Osteocyte (in vitro differentiated cells): ENCODE measurements around the gene FAM111B. TPM values are rescaled to one million over a fixed set of nuclear protein-coding genes. Genes with fewer than 3 reads are reported as not detected.
"Not testable (repeated sequence)": the region's sequence is repeated elsewhere in the genome, so short reads cannot be mapped to it uniquely, and the experiment has no call there.

Source experiments
- DNase-seq: peaks from one replicate; pipeline ENCODE4 v3.0.0; 2021; ENCODE audit warnings: mixed read lengths; ENCODE audit not compliant: unreplicated experiment; ENCODE audit errors: extremely low spot score
- H3K27ac Mint-ChIP-seq: one replicate; pipeline ENCODE4 v1.8.0; 2021; ENCODE audit warnings: mild to moderate bottlenecking, mixed read lengths; ENCODE audit not compliant: unreplicated experiment
- H3K27me3 Mint-ChIP-seq: one replicate; pipeline ENCODE4 v1.8.0; 2021; ENCODE audit warnings: mixed read lengths; ENCODE audit not compliant: unreplicated experiment
- H3K36me3 Mint-ChIP-seq: one replicate; pipeline ENCODE4 v1.8.0; 2021; ENCODE audit warnings: mixed read lengths; ENCODE audit not compliant: unreplicated experiment
- H3K4me1 Mint-ChIP-seq: one replicate; pipeline ENCODE4 v1.8.0; 2021; ENCODE audit warnings: mixed read lengths; ENCODE audit not compliant: unreplicated experiment
- H3K4me3 Mint-ChIP-seq: one replicate; pipeline ENCODE4 v1.8.0; 2021; ENCODE audit warnings: mild to moderate bottlenecking, moderate library complexity, mixed read lengths; ENCODE audit not compliant: unreplicated experiment
- H3K9me3 Mint-ChIP-seq: one replicate; pipeline ENCODE4 v1.8.0; 2021; ENCODE audit warnings: mixed read lengths; ENCODE audit not compliant: unreplicated experiment
- total RNA-seq: library from RNA; stranded (reverse); gene quantifications from 2 replicates; pipeline ENCODE4 v1.2.1, GENCODE V29; 2021
- TF ChIP-seq, protein P1 (sequence below): fragments of 200-600 bp; sonication (generic); IDR thresholded peaks from 2 replicates; pipeline ENCODE4 v1.5.0; 2021; ENCODE audit warnings: antibody characterized with exemption, mild to moderate bottlenecking, moderate library complexity

Gene FAM111B
- total RNA-seq, 1 donor from 2014 or later = 2.7 TPM

DNA sequence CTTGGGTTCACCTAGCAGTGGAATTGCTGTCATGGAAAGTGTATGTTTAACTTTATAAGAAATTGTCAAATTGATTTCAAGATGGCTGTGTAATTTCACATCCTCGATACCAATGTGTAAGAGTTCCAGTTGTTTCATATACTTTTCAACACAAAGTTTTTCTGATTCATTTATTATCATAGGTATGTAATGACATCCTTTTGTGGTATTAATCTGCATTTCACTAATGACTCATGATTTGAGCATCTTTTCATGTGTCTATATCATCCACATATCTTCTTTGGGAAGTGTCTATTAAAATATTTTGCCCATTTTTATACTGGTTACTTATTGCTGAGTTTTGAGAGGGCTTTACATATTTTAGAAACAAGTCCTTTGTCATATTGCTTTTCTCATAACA, 38.0 kb upstream of the FAM111B start:
- no peak for DNase-seq
- Mint-ChIP-seq H3K36me3 (no peaks in the 10 kb centered on the region), H3K27me3 (peaks cover 51% of the 10 kb centered on the region)

DNA sequence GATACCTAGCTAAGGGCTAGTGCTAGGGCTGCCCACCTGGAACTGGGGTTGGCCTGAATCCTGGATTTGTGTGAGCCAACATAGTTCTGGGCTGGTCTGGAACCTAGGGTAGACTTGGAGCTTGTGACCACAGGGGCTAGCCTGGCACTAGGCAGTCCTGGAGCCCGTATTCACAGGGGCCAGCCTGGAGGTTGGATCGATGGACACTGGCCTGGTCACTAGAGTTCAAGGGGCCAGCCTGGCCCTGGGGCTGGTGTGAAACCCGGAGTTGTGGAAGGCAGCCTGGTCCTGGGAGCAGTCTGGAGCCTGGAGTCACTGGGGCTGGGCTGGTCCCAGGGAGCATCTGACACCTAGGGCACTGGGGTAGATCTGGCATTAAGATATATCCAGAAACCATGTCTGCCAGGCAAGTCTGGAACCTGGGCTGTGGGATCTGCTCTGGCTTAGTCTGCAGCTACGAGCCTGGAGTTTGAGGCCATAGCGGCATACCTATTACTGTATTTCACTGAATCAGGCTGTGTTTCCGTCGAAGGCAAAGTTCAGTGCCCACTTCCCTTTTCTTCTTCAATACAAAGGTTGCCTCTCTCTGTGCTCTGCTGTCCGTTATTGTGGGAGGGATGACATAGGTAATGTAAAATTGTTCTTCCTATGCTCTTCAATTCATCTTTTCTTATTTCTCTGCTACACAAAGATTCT, 30.0 kb upstream of the FAM111B start:
- TF ChIP-seq, protein P1, sequence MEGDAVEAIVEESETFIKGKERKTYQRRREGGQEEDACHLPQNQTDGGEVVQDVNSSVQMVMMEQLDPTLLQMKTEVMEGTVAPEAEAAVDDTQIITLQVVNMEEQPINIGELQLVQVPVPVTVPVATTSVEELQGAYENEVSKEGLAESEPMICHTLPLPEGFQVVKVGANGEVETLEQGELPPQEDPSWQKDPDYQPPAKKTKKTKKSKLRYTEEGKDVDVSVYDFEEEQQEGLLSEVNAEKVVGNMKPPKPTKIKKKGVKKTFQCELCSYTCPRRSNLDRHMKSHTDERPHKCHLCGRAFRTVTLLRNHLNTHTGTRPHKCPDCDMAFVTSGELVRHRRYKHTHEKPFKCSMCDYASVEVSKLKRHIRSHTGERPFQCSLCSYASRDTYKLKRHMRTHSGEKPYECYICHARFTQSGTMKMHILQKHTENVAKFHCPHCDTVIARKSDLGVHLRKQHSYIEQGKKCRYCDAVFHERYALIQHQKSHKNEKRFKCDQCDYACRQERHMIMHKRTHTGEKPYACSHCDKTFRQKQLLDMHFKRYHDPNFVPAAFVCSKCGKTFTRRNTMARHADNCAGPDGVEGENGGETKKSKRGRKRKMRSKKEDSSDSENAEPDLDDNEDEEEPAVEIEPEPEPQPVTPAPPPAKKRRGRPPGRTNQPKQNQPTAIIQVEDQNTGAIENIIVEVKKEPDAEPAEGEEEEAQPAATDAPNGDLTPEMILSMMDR = no peak
- H3K27ac Mint-ChIP-seq = no peak overlapping the region
- no peaks in the 10 kb centered on the region for H3K36me3 Mint-ChIP-seq
- H3K9me3 Mint-ChIP-seq = no peaks in the 10 kb centered on the region
- no peak overlapping the region for H3K4me3 Mint-ChIP-seq
- no peaks in the 10 kb centered on the region for H3K4me1 Mint-ChIP-seq
- H3K27me3 Mint-ChIP-seq = peaks cover 44% of the 10 kb centered on the region
- no peak for DNase-seq

More for the DNA sequence above, 38.0 kb upstream of the FAM111B start:
- Mint-ChIP-seq H3K27ac (no peak overlapping the region), H3K9me3 (no peaks in the 10 kb centered on the region), H3K4me3 (no peak overlapping the region), H3K4me1 (no peaks in the 10 kb centered on the region)
- TF ChIP-seq, protein P1 = no peak

- Mint-ChIP-seq H3K36me3 (no peaks in the 10 kb centered on the region), H3K9me3 (no peaks in the 10 kb centered on the region), H3K27ac (no peak overlapping the region), H3K4me1 (no peaks in the 10 kb centered on the region), H3K4me3 (no peak overlapping the region), H3K27me3 (peaks cover 38% of the 10 kb centered on the region)
- DNase-seq = no peak
- TF ChIP-seq, protein P1 = no peak
These were observed 28.6 kb upstream of the FAM111B start for GRCh38 chr11:59078435-59078834.

DNA sequence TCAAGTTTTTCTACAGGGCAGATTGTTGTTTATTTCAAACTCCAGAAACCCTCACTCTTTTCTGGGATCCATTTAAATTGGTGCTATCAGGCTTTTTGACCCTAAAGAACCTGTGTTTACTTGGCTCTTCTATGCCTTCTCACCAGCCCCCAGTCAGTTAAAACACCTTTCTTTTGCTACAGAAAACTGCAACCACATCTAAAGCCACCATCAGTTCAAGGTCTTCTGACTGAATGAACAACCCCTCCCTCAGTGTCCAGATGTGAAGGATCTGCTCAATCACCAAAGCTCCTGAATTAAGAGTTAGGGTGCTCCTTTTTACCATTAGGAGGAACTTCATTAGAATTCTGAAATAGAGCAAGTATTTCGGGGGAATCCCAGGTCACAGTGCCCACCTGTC, 28.0 kb upstream of the FAM111B start:
- Mint-ChIP-seq H3K4me3 (no peak overlapping the region), H3K36me3 (no peaks in the 10 kb centered on the region), H3K27ac (no peak overlapping the region), H3K9me3 (no peaks in the 10 kb centered on the region), H3K27me3 (peaks cover 38% of the 10 kb centered on the region), H3K4me1 (no peaks in the 10 kb centered on the region)
- TF ChIP-seq, protein P1 = no peak
- no peak for DNase-seq

- H3K9me3 Mint-ChIP-seq, H3K36me3 Mint-ChIP-seq, H3K4me1 Mint-ChIP-seq, DNase-seq, H3K27ac Mint-ChIP-seq, H3K4me3 Mint-ChIP-seq: not testable (repeated sequence)
- H3K27me3 Mint-ChIP-seq = peaks cover 34% of the 10 kb centered on the region
These were observed 26.6 kb upstream of the FAM111B start for GRCh38 chr11:59080421-59080820.

DNA sequence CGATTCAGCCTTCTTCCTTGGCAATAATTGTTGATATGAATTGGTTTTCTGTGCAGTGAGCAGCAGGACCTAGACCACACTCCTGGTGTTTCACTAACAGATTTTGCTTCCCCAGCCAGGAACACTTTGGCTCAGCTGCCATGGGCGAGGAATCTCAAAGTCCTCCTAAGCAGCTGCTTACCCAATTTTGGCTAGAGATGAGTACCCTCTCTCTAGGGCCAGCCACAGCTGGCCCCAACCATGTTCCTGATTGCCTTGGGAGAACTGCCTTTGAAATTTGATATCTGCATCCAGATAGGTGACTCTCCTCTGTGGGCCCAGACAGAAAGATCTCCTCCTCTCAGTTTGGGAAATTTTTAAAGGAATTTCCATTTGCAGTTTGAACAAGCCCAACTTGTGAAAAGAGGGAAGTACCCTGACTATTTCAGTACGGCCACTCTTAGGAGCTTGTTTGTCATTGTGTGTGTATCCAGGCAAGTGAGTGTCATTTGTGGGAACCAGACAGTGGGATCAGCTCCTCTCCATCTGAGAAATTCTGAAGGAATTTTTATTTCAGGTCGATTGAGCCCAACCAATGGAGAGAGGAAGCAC, 25.5 kb upstream of the FAM111B start:
- DNase-seq, H3K9me3 Mint-ChIP-seq, H3K27ac Mint-ChIP-seq, H3K4me1 Mint-ChIP-seq, H3K4me3 Mint-ChIP-seq, H3K36me3 Mint-ChIP-seq: not testable (repeated sequence)
- H3K27me3 Mint-ChIP-seq = peaks cover 42% of the 10 kb centered on the region

DNA sequence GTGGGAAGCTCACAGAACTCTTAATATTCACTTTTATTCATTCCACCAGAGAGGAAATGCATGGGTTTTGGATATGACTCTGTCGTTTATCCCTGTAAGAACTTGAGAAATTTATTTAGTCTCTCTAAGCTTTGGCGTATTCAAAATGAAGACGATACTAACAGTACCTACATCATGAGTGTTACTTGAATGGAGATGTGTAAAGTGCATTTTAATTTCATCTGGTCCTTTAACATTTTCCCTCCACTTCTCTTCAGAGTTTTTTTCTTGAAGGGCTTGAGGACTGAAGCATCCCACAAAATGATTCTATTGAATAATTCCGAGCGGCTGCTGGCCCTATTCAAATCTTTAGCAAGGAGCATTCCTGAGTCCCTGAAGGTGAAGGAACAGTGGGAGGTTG, 21.0 kb upstream of the FAM111B start, which contains the start of gene GLYATL1B:
TSS of gene GLYATL1B (plus strand) at position 301 of the 400 bp plus-strand sequence. CDS start at position 301, 0 bp downstream.
- H3K27ac Mint-ChIP-seq, H3K4me3 Mint-ChIP-seq, H3K9me3 Mint-ChIP-seq, H3K36me3 Mint-ChIP-seq, H3K4me1 Mint-ChIP-seq, DNase-seq: not testable (repeated sequence)
- H3K27me3 Mint-ChIP-seq = peaks cover 63% of the 10 kb centered on the region
